ENCODE measurements around the gene EED. TPM values are rescaled to one million over a fixed set of nuclear protein-coding genes. Genes with fewer than 3 reads are reported as not detected.

EED gene
- total RNA-seq, 1 experiment from 2014 or later, result 22.9 TPM

DNA sequence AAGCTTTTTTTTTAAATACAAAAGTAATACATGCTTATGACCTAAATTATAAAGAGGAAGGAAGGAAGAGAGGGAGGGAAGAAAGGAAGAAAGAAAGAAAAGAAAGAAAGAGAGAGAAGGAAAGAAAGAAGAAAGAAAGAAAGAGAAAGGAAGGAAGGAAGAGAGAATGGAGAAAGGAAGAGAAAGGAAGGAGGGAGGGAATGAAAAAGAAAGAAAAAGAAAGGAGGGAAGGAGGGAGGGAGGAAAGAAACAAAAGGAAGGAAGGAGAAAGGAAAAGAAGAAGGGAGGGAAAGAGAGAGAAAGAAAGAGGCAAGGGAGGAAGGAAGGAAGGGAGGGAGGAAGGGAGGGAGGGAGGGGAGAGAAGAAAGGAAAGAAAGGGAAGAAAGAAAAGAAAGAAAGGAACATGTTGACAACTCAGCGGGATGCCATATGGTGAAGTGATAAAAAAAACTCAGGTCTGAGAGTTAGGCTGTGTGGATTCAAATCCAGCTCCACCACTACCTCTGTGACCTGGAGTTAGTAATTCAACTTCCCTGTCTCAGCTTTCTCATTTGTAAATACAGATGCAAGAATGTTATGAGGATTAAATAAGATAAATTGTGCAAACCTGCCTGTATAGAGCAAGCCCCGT is 9.6 kb upstream of the EED start:
- no peak for DNase-seq (ENCODE audit: unreplicated experiment)
- CTCF ChIA-PET, result interaction anchor here (1.0 kb wide), 1 partner anchor 11 kb away, joined by 3 read pairs; no protein-coding TSS in a partner anchor
- intact Hi-C loops (cut with micrococcal nuclease), result no loop called here

GRCh38 chr11:86237267-86237804 is 7.2 kb upstream of the EED start:
- Mint-ChIP-seq H3K9me3 (ENCODE audit: unreplicated experiment) (no peaks in the 10 kb centered on the region), H3K4me1 (ENCODE audit: insufficient read depth, unreplicated experiment) (no peaks in the 10 kb centered on the region), H3K27ac (ENCODE audit: low read depth, unreplicated experiment) (no peak overlapping the region), H3K4me3 (ENCODE audit: unreplicated experiment) (no peak overlapping the region), H3K27me3 (ENCODE audit: insufficient read depth, unreplicated experiment) (no peaks in the 10 kb centered on the region), H3K36me3 (ENCODE audit: insufficient read depth, unreplicated experiment) (no peaks in the 10 kb centered on the region)
- DNase-seq (ENCODE audit: unreplicated experiment), result no peak
- BruUV-seq (replicated peaks), result no TSS peak
- ChIA-PET CTCF (no interaction called here), POLR2A (no interaction called here)
- no peak for TF ChIP-seq CTCF (IDR thresholded peaks at IDR 0.05; ENCODE audit: unreplicated experiment)
- intact Hi-C loops (cut with micrococcal nuclease), result no loop called here

More for the DNA sequence above, 9.6 kb upstream of the EED start:
- H3K27me3 Mint-ChIP-seq (ENCODE audit: insufficient read depth, unreplicated experiment), result no peaks in the 10 kb centered on the region
- peaks cover 11% of the 10 kb centered on the region for H3K4me1 Mint-ChIP-seq (ENCODE audit: insufficient read depth, unreplicated experiment)
- no TSS peak for BruUV-seq (replicated peaks)
- POLR2A ChIA-PET, result interaction anchor here (0.6 kb wide), 1 partner anchor 607 kb away, joined by 3 read pairs; the partner anchor contains the start of gene TMEM126B
- no peak overlapping the region for H3K27ac Mint-ChIP-seq (ENCODE audit: low read depth, unreplicated experiment)
- H3K9me3 Mint-ChIP-seq (ENCODE audit: unreplicated experiment), result no peaks in the 10 kb centered on the region
- no peaks in the 10 kb centered on the region for H3K36me3 Mint-ChIP-seq (ENCODE audit: insufficient read depth, unreplicated experiment)
- no peak overlapping the region for H3K4me3 Mint-ChIP-seq (ENCODE audit: unreplicated experiment)
- TF ChIP-seq CTCF (IDR thresholded peaks at IDR 0.05; ENCODE audit: unreplicated experiment), result no peak

- no peaks in the 10 kb centered on the region for H3K4me1 Mint-ChIP-seq (ENCODE audit: insufficient read depth, unreplicated experiment)
- CTCF ChIA-PET, result interaction anchor here (1.0 kb wide), 1 partner anchor 21 kb away, joined by 7 read pairs; no protein-coding TSS in a partner anchor
- no peaks in the 10 kb centered on the region for H3K36me3 Mint-ChIP-seq (ENCODE audit: insufficient read depth, unreplicated experiment)
- no peaks in the 10 kb centered on the region for H3K9me3 Mint-ChIP-seq (ENCODE audit: unreplicated experiment)
- H3K4me3 Mint-ChIP-seq (ENCODE audit: unreplicated experiment), result no peak overlapping the region
- no peak for DNase-seq (ENCODE audit: unreplicated experiment)
- POLR2A ChIA-PET, result interaction anchor here (1.0 to 1.2 kb wide), 2 partner anchors 10 to 175 kb away, joined by 3 read pairs; no protein-coding TSS in a partner anchor
- intact Hi-C loops (cut with micrococcal nuclease), result no loop called here
- no peak for TF ChIP-seq CTCF (IDR thresholded peaks at IDR 0.05; ENCODE audit: unreplicated experiment)
- H3K27ac Mint-ChIP-seq (ENCODE audit: low read depth, unreplicated experiment), result no peak overlapping the region
- H3K27me3 Mint-ChIP-seq (ENCODE audit: insufficient read depth, unreplicated experiment), result no peaks in the 10 kb centered on the region
- BruUV-seq (replicated peaks), result no TSS peak
These were observed 4.4 kb upstream of the EED start for GRCh38 chr11:86240164-86240563.

- POLR2A ChIA-PET, result interaction anchor here (1.1 to 1.3 kb wide), 2 partner anchors 11 to 173 kb away, joined by 3 read pairs; partner anchors contain the start of gene PICALM
- intact Hi-C loops (cut with micrococcal nuclease), result no loop called here
- Mint-ChIP-seq H3K27ac (ENCODE audit: low read depth, unreplicated experiment) (no peak overlapping the region), H3K9me3 (ENCODE audit: unreplicated experiment) (no peaks in the 10 kb centered on the region), H3K4me3 (ENCODE audit: unreplicated experiment) (no peak overlapping the region), H3K27me3 (ENCODE audit: insufficient read depth, unreplicated experiment) (no peaks in the 10 kb centered on the region), H3K4me1 (ENCODE audit: insufficient read depth, unreplicated experiment) (peaks cover 6% of the 10 kb centered on the region), H3K36me3 (ENCODE audit: insufficient read depth, unreplicated experiment) (no peaks in the 10 kb centered on the region)
- TF ChIP-seq CTCF (IDR thresholded peaks at IDR 0.05; ENCODE audit: unreplicated experiment), result no peak
- no peak for DNase-seq (ENCODE audit: unreplicated experiment)
- CTCF ChIA-PET, result interaction anchor here (0.7 kb wide), 1 partner anchor 693 kb away, joined by 3 read pairs; no protein-coding TSS in a partner anchor
- no TSS peak for BruUV-seq (replicated peaks)
These were observed 2.5 kb upstream of the EED start for GRCh38 chr11:86241956-86242535.
